SK-N-SH treated with all-trans-retinoic acid at 6 μM for 48 hours (cell line): ENCODE measurements around the gene CHST6.

ENCODE experiments used
- ARNTL ChIP-seq: fragments of 450-650 bp; formaldehyde crosslinking; IDR thresholded peaks from 2 replicates; pipeline ENCODE4 v1.5.0; 2020; ENCODE audit warnings: low read depth, mild to moderate bottlenecking, moderate library complexity, borderline replicate concordance
- RARB ChIP-seq: fragments of 250-450 bp; sonication (Bioruptor Pico); IDR thresholded peaks from 2 replicates; pipeline ENCODE4 v1.8.0; 2021; ENCODE audit warnings: mild to moderate bottlenecking, moderate library complexity
- SNAI2 ChIP-seq: fragments of 250-450 bp; sonication (Bioruptor Pico); IDR thresholded peaks from 2 replicates; pipeline ENCODE4 v1.5.0; 2020; ENCODE audit warnings: mild to moderate bottlenecking, moderate library complexity
- TCF4 ChIP-seq: fragments of 250-450 bp; sonication (Bioruptor Pico); IDR thresholded peaks from 2 replicates; pipeline ENCODE4 v1.8.0; 2021; ENCODE audit warnings: mild to moderate bottlenecking, moderate library complexity, borderline replicate concordance
- TOX ChIP-seq: fragments of 250-450 bp; sonication (Bioruptor Pico); IDR thresholded peaks from 2 replicates; pipeline ENCODE4 v1.8.0; 2021; ENCODE audit warnings: mild to moderate bottlenecking, moderate library complexity, borderline replicate concordance
- ZFP30 ChIP-seq: fragments of 450-650 bp; formaldehyde crosslinking; IDR thresholded peaks from 2 replicates; pipeline ENCODE4 v1.5.0; 2022; ENCODE audit warnings: mild to moderate bottlenecking, moderate library complexity
- ZNF8 ChIP-seq: fragments of 450-650 bp; formaldehyde crosslinking; IDR thresholded peaks from 2 replicates; pipeline ENCODE4 v1.5.0; 2020; ENCODE audit warnings: mild to moderate bottlenecking, moderate library complexity
- TF ChIP-seq, protein P1 (sequence below): fragments of 250-450 bp; sonication (Bioruptor Pico); IDR thresholded peaks from 2 replicates; pipeline ENCODE4 v1.5.1; 2020; ENCODE audit warnings: low read depth, mild to moderate bottlenecking, moderate library complexity

DNA sequence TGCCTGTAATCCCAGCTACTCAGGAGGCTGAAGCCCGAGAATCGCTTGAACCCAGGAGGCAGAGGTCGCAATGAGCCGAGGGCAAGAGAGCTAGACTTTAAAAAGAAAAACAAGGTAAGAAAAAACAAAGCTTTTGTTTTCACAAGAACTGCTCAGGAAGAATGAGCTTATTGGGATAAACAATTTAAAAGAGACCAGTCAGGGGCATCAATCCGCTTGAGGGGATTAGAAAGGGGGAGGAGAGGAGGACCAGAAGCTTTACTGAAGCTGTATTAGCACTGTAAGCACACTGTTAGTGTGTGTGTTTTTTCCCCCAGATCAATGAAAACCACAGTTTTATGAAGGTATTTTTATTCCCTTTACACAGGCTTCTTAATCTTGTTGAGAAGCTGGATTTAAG lies 39.6 kb downstream of the CHST6 start:
- TF ChIP-seq RARB (no peak), ARNTL (no peak), ZNF8 (CRISPR knock-in tag) (no peak), SNAI2 (CRISPR knock-in tag) (no peak), TOX (CRISPR knock-in tag) (no peak), TCF4 (CRISPR knock-in tag) (no peak), ZFP30 (CRISPR knock-in tag) (no peak)
- TF ChIP-seq, protein P1, sequence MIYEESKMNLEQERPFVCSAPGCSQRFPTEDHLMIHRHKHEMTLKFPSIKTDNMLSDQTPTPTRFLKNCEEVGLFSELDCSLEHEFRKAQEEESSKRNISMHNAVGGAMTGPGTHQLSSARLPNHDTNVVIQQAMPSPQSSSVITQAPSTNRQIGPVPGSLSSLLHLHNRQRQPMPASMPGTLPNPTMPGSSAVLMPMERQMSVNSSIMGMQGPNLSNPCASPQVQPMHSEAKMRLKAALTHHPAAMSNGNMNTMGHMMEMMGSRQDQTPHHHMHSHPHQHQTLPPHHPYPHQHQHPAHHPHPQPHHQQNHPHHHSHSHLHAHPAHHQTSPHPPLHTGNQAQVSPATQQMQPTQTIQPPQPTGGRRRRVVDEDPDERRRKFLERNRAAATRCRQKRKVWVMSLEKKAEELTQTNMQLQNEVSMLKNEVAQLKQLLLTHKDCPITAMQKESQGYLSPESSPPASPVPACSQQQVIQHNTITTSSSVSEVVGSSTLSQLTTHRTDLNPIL (CRISPR knock-in tag): no peak
